ENCODE results near the gene ANKRD34A.
A peak's percentile ranks its signal among the peaks of the same experiment; 100 is the strongest.

ANKRD34A gene

DNA sequence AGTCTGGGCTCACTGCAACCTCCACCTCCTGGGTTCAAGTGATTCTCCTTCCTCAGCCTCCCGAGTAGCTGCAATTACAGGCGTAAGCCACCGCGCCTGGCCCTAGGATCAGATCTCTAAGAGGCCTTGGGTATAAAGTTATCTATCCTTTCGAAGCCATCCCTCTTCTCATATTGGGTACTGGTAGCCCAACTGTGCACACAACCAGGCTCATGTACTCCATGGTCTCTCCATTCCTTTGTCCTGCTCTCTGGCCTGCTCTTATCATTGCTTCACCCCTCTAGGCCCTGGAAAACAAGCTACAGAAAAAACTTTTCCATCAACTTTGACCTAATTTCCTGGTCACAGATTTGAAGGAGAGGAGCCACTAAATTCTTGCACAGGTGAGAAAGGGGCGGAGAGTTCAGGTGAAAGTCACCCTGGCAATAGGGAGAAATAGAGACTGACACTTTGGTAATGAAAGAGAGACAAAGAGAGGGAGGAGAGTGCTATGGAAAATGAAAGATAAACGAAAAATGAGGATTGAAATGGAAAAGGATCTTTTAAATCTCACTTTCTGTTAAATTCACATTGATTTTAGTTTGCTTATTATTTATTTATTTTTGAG, 26.0 kb upstream of the ANKRD34A start:
- DNase-seq (ENCODE audit: low read depth), result no peak

DNA sequence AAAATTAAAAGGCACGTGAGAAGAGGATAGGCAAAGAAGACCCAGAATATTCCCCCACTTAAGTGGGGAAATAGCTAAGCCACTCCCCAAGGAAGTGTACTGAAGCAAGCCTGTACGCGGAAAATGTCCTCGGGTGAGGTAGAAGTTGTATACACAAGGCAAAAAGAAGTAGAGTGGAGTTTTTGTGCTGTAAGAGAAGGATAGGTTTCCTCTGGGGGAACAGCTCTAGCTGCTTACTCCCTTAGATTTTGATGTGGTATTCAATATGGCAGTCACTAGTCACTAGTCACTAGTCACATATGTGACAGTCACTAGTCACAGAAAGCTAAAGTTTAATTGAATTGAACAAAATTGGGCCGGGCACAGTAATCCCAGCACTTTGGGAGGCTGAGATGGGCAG, 24.4 kb upstream of the ANKRD34A start:
- DNase-seq (ENCODE audit: low read depth), result no peak

DNA sequence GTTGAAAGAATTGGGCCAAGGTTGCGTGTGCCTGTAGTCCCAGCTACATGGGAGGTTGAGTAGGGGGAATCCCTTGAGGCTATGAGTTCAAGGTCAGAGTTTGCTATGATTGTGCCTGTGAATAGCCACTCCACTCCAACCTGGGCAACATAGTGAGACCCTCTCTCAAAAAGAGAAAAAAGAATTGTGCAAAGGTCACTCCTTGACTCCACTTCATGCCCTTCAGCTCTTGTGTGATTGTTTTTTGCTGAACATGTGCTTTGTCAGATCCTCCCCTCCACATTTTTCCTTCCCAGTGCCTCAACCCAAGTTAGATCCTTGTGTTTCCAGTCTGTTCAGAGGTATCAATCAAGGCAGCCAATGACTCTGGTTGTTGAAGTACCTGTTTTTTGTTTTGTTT, 23.6 kb upstream of the ANKRD34A start:
- DNase-seq (ENCODE audit: low read depth), result no peak

GRCh38 chr1:145986551-145986950, 22.2 kb upstream of the ANKRD34A start:
- no peak for DNase-seq (ENCODE audit: low read depth)

DNA sequence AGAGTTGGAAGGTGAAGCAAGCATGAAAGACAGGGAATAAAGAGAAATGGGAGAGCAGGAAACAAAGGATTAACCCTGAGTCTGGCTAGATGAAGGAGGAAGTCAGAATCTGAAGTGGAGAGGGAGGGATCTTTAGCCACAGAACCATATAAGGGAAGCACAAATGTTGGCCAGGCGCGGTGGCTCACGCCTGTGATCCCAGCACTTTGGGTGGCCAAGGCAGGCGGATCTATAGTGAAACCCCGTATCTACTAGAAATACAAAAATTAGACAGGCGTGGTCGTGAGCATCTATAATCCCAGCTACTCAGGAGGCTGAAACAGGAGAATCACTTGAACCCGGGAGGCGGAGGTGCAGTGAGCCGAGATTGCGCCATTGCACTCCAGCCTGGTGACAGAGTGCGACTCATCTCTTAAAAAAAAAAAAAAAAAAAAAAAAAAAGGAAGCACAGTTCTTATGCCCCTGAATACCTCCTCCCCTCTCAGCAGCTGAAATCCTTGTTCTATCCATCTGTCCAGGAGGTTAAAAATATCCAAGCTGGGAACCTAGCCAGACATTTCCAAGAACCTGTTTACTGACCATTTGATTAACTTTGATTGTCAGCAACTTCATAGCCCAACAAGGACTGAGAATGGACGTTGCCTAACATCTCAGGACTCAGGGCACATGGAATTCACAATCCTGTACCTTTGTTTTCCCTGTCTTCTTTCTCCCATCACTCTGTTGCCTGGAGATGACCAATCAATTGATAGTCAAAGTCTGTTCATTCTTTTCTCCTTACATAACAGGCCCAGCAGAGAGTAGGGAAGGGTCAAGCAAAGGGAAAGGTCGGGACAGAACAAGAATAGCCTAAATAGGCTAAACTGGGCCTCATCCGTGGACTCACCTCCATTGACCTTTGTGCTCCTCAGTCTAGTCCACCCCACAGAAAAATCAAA, 21.4 kb upstream of the ANKRD34A start:
- DNase-seq (ENCODE audit: low read depth), result no peak

DNA sequence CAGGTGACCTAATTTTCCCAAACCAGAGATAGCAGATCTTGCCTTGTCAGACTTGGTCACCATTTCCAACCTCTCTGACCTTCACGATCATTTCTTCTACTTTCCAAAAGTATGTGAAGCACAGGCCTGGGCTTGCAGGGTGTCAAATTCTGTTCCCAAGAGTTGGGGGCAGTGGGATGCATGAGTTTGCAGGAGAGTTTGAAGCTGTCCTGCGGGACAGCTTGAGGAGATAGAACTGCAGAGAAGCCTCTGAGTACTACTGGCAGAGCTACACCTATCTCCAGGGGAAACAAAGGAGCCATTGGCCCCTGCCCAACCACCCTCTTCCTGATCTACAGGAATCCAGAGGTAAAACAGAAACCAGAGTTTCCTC, 20.7 kb upstream of the ANKRD34A start:
- no peak for DNase-seq (ENCODE audit: low read depth)

DNA sequence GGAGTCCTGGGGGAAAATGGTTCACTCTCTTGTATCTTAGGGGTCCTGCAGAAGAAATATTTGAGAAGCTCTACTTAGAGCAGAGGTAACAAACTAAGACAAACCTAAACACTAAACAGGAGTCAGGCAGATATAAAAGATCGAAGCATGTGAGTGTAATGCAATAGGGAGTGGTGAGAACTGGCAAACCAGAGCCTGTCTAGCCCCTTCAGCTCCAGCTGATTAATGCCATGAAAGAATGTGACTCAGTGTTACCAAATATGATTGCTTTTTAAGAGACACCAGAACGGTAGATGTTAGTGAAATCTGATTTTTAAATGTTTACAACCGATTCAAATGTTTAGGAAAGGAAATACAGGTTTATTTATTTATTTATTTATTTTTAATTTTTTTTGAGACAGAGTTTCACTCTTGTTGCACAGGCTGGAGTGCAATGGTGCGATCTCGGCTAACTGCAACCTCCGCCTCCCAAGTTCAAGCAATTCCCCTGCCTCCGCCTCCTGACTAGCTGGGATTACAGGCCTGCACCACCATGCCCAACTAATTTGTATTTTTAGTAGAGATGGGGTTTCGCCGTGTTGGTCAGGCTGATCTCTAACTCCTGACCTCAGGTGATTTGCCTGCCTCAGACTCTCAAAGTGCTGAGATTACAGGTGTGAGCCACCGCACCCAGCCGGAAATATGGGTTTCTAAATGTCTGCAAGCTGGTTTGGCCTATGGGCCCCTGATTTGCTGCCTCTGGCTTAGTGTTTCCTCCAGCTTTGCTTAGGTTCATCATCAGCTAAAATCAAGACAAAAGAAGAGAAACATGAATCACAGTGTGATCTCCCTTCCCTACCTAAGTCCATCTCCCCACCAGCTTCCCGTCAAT, 19.8 kb upstream of the ANKRD34A start:
- no peak for DNase-seq (ENCODE audit: low read depth)

DNA sequence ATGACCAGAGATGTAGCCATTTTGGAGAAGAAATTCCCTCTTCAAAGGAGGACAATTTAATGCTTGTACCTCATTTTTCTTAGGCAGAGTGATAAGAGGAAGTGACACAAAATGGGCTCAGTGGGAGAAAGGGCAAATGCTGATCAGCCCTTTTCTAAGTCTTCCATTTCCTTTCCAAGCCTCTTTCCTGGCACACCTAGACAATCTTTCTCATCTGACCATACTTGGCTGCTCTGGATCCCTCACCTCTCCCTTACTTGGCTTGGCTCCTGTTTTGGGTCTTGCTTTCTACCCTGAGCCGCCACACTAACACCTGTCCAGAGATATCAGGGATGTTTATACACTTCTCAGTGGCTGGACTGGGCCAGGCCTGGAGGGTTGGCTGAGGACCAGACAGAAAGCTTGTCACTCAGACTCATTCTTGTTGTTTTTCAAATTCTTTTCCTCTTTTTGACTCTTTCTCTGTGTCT, 18.9 kb upstream of the ANKRD34A start:
- DNase-seq (ENCODE audit: low read depth), result no peak

- no peak for DNase-seq (ENCODE audit: low read depth)
Observed at GRCh38 chr1:145982010-145982723, 17.8 kb upstream of the ANKRD34A start.

DNA sequence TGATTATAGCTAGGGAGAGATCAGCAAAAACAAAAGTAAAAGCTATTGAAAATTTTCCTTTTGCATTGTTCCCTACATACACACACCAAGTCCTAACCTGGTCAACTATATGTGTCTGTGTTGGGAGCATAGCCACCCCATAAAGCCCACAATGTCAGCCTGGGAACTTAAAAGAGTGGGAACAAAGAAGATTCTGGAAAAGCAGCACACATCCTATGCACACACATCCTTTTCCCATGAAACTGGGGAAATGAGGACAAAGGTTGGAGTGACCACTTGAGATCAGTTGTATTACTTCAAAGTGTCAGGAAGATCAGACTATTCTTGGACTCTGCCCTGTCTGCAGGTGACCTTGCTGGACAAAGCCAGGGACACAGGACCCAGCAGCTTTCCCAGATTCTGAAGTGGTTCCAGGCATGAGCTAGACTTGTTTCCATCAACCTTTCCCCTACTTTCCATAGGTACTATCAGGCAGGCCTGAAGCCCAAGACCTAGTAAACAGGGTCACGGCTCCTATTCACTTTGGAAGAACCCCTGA, 16.2 kb upstream of the ANKRD34A start:
- no peak for DNase-seq (ENCODE audit: low read depth)

DNA sequence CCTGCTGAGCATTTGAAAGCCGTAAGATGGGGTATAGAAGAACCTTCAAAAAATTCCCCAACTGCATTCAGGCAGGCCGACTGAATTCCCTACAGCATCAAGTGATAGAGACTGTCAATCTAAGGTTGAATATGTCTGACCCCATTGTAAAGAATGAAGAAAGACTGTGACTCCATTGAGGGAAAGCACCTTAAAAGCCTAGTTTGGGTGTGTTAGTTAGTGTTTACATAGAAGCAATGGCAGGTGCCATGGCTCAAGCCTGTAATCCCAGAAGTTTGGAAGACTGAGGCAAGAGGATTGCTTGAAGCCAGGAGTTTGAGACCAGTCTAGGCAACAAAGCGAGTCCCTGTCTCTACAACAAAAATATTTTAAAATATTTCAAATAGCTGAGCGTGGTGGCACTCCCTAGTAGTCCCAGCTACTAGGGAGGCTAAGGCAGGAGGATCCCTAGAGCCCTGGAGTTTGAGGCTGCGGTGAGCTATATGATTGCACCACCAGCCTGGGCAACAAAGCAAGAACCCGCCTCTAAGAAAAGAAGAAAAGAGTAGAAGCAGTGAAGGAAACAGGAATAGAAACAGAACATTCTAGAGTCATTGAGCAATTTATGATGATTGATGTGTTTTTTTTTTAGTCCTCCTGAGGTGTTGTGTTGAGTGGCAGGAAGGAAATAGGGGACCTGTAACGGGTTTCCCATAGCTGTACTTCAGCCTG, 15.5 kb upstream of the ANKRD34A start:
- DNase-seq (ENCODE audit: low read depth), result no peak

DNA sequence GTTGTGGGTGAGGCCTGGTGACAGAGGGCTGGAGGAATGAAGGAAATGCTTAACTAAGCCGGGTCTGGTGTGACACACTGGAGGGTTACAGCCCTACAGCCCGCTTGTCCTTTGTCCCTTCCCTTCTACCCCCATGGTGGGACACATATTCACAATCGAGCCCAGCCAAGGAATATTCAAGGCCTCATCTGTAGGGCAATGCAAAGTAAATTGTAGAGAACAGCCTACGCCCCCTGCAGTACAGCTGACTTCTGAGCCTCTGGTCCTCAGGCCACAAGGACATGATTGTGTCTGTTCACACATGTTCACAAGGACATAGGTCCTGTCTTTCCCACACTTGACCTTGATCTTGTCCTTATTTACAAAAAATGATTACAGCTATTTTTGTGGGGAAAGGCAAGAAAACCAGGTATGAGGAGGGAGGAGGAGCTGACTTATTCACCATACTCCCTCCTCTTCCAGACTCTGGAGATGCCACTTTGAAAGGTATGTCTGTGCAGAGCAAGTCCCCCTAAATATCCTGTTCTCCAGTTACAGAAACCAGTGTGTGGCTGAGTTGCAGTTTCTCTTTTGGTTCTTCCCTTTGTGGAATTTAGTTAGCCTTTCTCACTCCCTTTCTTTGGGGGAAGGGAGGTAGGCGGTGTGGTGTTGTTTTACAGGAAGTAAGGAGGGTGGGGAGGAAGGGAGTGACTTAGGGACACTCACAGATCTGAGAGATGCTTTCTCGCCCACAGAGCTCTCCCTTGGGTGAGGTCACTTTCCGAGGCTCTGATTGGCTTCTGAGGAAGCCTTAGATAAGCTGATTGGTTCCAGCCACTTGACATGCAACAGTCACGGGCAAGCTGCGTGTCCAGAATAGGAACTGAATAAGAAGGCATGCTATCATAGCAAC, 14.7 kb upstream of the ANKRD34A start:
- DNase-seq (ENCODE audit: low read depth), result peak; percentile 56

- DNase-seq (ENCODE audit: low read depth), result no peak
Observed at GRCh38 chr1:145978471-145978853, 14.1 kb upstream of the ANKRD34A start.

- DNase-seq (ENCODE audit: low read depth), result peak; percentile 65
Observed at GRCh38 chr1:145977486-145978470, 13.4 kb upstream of the ANKRD34A start.

- no peak for DNase-seq (ENCODE audit: low read depth)
Observed at GRCh38 chr1:145977016-145977415, 12.6 kb upstream of the ANKRD34A start.

GRCh38 chr1:145975216-145975615, 10.8 kb upstream of the ANKRD34A start:
- DNase-seq (ENCODE audit: low read depth), result no peak

DNA sequence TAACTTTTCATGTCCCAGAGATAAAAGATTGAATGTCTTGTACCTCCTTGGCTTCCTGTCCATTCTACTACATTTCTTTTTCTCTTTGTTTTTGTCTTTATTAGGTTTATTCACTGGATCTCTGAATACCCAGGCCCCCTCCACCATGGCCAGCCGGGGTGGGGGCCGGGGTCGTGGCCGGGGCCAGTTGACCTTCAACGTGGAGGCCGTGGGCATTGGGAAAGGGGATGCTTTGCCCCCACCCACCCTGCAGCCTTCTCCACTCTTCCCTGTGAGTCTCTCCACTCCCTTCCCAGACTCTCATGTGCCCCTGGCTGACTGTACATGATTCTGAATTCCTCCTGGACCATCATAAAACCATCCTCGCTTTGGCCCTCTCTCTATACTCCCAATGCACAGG, 10.3 kb upstream of the ANKRD34A start:
- no peak for DNase-seq (ENCODE audit: low read depth)

DNA sequence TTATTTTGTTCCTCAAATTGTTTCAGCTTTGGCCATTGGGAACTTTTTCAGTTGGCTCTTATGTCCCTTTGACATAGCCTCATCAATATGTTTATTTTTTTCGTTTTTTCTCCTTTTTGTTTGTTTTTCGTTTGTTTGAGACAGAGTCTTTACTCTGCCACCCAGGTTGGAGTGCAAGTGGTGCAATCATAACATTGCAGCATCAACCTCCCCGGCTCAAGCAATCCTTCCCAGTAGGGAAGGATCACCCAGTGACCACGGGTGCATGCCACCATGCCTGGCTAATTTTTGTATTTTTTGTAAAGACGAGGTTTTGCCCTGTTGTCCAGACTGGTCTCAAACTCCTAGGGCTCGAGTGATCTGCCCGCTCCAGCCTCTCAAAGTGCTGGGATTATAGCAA, 8.2 kb upstream of the ANKRD34A start:
- no peak for DNase-seq (ENCODE audit: low read depth)

DNA sequence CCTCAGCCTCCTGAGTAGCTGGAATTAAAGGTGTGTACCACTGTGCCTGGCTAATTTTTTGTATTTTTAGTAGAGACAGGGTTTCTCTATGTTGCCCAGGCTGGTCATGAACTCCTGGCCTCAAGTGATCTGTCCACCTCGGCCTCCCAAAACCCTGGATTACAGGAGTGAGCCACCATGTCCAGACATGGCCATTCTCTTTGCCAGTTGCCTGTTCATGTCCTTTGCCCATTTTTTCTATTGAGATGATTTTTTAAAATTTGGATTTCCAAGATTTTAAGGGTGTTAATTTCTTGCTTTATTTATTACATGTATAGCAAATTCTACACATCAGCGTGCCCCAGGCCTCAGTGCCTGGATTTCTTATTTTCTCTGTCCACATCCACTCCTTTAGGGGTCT, 2.9 kb upstream of the ANKRD34A start:
- DNase-seq (ENCODE audit: low read depth), result no peak

All from T follicular helper cell (primary cell).